Parathyroid adenoma (tissue), 2 donors: ENCODE data around the gene OBP2B.
"Not testable (repeated sequence)": the region's sequence is repeated elsewhere in the genome, so short reads cannot be mapped to it uniquely, and the experiment has no call there.

Experiments
- H2AFZ ChIP-seq: fragments of 300-600 bp; sonication (generic); one replicate; pipeline ENCODE4 v1.7.0; 2017; ENCODE audit warnings: antibody characterized with exemption, mild to moderate bottlenecking
- H3K27ac ChIP-seq: fragments of 300-600 bp; sonication (generic); one replicate; pipeline ENCODE4 v1.7.0; 2017
- H3K27me3 ChIP-seq: fragments of 300-600 bp; sonication (generic); one replicate; pipeline ENCODE4 v1.7.0; 2017; ENCODE audit warnings: low read length; ENCODE audit not compliant: control insufficient read depth, insufficient read depth
- H3K36me3 ChIP-seq: fragments of 300-600 bp; sonication (generic); one replicate; pipeline ENCODE4 v1.7.0; 2017; ENCODE audit warnings: low read length; ENCODE audit not compliant: control insufficient read depth, insufficient read depth
- H3K4me1 ChIP-seq: fragments of 300-600 bp; sonication (generic); one replicate; pipeline ENCODE4 v1.7.0; 2017; ENCODE audit warnings: control low read depth
- H3K4me2 ChIP-seq: fragments of 300-600 bp; sonication (generic); one replicate; pipeline ENCODE4 v1.7.0; 2017; ENCODE audit warnings: low read length
- H3K4me3 ChIP-seq: fragments of 300-600 bp; sonication (generic); one replicate; pipeline ENCODE4 v1.7.0; 2017; ENCODE audit warnings: low read depth, low read length
- H3K79me2 ChIP-seq: fragments of 300-600 bp; sonication (generic); one replicate; pipeline ENCODE4 v1.7.0; 2017; ENCODE audit warnings: control low read depth
- H3K9ac ChIP-seq: fragments of 300-600 bp; sonication (generic); one replicate; pipeline ENCODE4 v1.7.0; 2017; ENCODE audit warnings: mild to moderate bottlenecking
- H3K9me3 ChIP-seq: fragments of 300-600 bp; sonication (generic); one replicate; pipeline ENCODE4 v1.7.0; 2017; ENCODE audit warnings: low read length; ENCODE audit not compliant: control insufficient read depth
- CTCF ChIP-seq: fragments of 300-600 bp; sonication (generic); IDR thresholded peaks from one replicate; pipeline ENCODE4 v1.7.0; 2017; ENCODE audit warnings: antibody characterized with exemption, mild to moderate bottlenecking
- donor health status: primary hyperparathyroidism.

Gene OBP2B

GRCh38 chr9:133230093-133230492 lies 21.0 kb upstream of the OBP2B start:
- Histone ChIP-seq H3K79me2 (no peaks in the 10 kb centered on the region), H3K9me3 (no peaks in the 10 kb centered on the region), H3K27ac (no peak overlapping the region), H3K4me2 (no peak overlapping the region), H3K4me1 (no peaks in the 10 kb centered on the region), H3K27me3 (no peaks in the 10 kb centered on the region), H3K9ac (no peak overlapping the region), H3K4me3 (no peak overlapping the region), H3K36me3 (no peaks in the 10 kb centered on the region), H2AFZ (no peak overlapping the region)
- no peak for TF ChIP-seq CTCF

GRCh38 chr9:133228474-133229193 lies 19.6 kb upstream of the OBP2B start:
- H3K27ac ChIP-seq, H3K4me3 ChIP-seq, H3K9ac ChIP-seq, H2AFZ ChIP-seq, H3K9me3 ChIP-seq, H3K36me3 ChIP-seq, H3K79me2 ChIP-seq, H3K4me2 ChIP-seq, H3K27me3 ChIP-seq, H3K4me1 ChIP-seq: not testable (repeated sequence)

- H3K4me2 ChIP-seq, H3K9me3 ChIP-seq, H3K27ac ChIP-seq, H3K36me3 ChIP-seq, H3K79me2 ChIP-seq, H3K27me3 ChIP-seq, H2AFZ ChIP-seq, H3K4me1 ChIP-seq, H3K9ac ChIP-seq, H3K4me3 ChIP-seq: not testable (repeated sequence)
Measured at GRCh38 chr9:133227996-133228395, 18.9 kb upstream of the OBP2B start.

GRCh38 chr9:133227242-133227860 lies 18.3 kb upstream of the OBP2B start:
- no peaks in the 10 kb centered on the region for H3K79me2 ChIP-seq
- H3K4me3 ChIP-seq, result no peak overlapping the region
- H3K9ac ChIP-seq, result no peak overlapping the region
- no peaks in the 10 kb centered on the region for H3K36me3 ChIP-seq
- no peaks in the 10 kb centered on the region for H3K27me3 ChIP-seq
- H2AFZ ChIP-seq, result no peak overlapping the region
- H3K4me2 ChIP-seq, result no peak overlapping the region
- no peaks in the 10 kb centered on the region for H3K9me3 ChIP-seq
- H3K4me1 ChIP-seq, result no peaks in the 10 kb centered on the region
- no peak for TF ChIP-seq CTCF
- H3K27ac ChIP-seq, result no peak overlapping the region

- H3K4me1 ChIP-seq, result no peaks in the 10 kb centered on the region
- H3K9ac ChIP-seq, result no peak overlapping the region
- no peak overlapping the region for H3K4me2 ChIP-seq
- H2AFZ ChIP-seq, result no peak overlapping the region
- H3K4me3 ChIP-seq, result no peak overlapping the region
- no peaks in the 10 kb centered on the region for H3K27me3 ChIP-seq
- TF ChIP-seq CTCF, result no peak
- H3K27ac ChIP-seq, result no peak overlapping the region
- no peaks in the 10 kb centered on the region for H3K9me3 ChIP-seq
- no peaks in the 10 kb centered on the region for H3K79me2 ChIP-seq
- no peaks in the 10 kb centered on the region for H3K36me3 ChIP-seq
Measured at GRCh38 chr9:133226219-133227171, 17.4 kb upstream of the OBP2B start.
